Tibial artery (tissue), 4 donors: ENCODE results near the gene GRIK5.

Source experiments
- DNase-seq, 2 donors: peaks; one replicate each; pipeline ENCODE4 v3.0.0-alpha.2; 2019
- H3K27ac ChIP-seq, 2 donors: fragments of 200-600 bp; sonication (generic) in 1 of 2; 1 replicate in 1 of 2; 2 replicates in 1 of 2; pipeline ENCODE4 v1.5.1; 2018 to 2019; ENCODE audit warnings: mild to moderate bottlenecking in 1 of 2
- H3K27me3 ChIP-seq, 2 donors: fragments of 200-600 bp; sonication (generic) in 1 of 2; one replicate each; pipeline versions ENCODE4 v1.5.1 to v1.6.0; 2016 to 2019
- H3K36me3 ChIP-seq, 3 donors: fragments of 200-600 bp; sonication (generic) in 2 of 3; one replicate each; pipeline ENCODE4 v1.5.1; 2016 to 2019; ENCODE audit warnings: mild to moderate bottlenecking in 2 of 3
- H3K4me1 ChIP-seq, 4 donors: fragments of 200-600 bp; sonication (generic) in 2 of 4; 1 replicate in 3 of 4; 2 replicates in 1 of 4; pipeline ENCODE4 v1.5.1; 2016 to 2019
- H3K4me3 ChIP-seq, 2 donors: fragments of 200-600 bp; sonication (generic) in 1 of 2; 1 replicate in 1 of 2; 2 replicates in 1 of 2; pipeline ENCODE4 v1.5.1; 2018 to 2019; ENCODE audit warnings: mild to moderate bottlenecking in 2 of 2
- H3K9me3 ChIP-seq, 3 donors: fragments of 200-600 bp; sonication (generic) in 1 of 3; one replicate each; pipeline ENCODE4 v1.5.1; 2016 to 2019
- CTCF ChIP-seq, 2 experiments: fragments of 200-600 bp in 1 of 2; fragments of 450-650 bp in 1 of 2; IDR thresholded peaks; one replicate each; pipeline ENCODE4 v1.5.1; 2017 to 2019; ENCODE audit warnings: antibody characterized with exemption in 2 of 2, mild to moderate bottlenecking in 1 of 2, moderate library complexity in 1 of 2
- intact Hi-C: fragments of 100-400 bp; cut with DNase I; formaldehyde crosslinking; loops from one replicate; pipeline ENCODE4 v1.15.0; 2023; ENCODE audit warnings: low total_unique reads

Gene GRIK5

DNA sequence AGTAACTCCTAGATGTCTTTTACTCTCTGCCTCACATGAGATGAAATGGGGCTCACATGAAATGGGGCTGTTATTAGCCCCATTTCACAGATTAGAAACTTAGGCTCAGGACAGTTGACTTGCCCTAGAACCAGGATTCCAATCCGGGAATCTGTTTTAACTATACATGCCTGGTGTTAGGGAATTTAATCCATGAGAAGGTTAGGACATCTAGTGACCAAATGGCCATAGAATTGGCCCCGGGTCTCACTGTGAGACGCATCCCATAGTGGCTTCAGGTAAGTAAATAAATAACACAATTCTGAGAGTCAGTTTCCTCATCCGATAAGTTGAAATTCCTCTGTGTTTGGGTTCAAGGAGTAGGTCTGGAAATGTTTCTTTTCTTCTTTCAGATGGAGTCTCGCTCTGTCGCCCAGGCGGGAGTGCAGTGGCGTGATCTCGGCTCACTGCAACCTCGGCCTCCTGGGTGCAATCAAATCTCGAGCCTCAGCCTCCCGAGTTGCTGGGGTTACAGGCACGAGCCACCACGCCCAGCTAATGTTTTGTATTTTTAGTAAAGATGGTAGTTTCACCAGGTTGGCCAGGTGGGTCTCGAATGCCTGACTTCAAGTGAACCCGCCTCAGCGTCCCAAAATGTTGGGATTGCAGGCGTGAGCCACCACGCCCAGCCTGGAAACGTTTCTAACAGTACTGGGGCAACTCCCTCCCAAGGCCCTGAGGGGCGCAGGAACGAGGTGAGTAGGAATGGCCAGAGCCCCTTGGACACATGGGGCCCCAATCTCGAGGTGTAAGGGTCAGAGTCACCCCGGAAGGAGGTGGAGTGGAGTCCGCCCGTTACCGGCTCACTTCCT is 4.7 kb upstream of the GRIK5 start:
- Histone ChIP-seq H3K4me1 (peaks cover 0 to 39% (median 26%) of the 10 kb centered on the region in 4 donors), H3K27ac (peak overlapping the region; percentile 90 to 98), H3K36me3 (peaks cover 11 to 18% (median 13%) of the 10 kb centered on the region in 3 donors), H3K4me3 (peak overlapping the region; percentile 54 to 94), H3K9me3 (no peaks in the 10 kb centered on the region), H3K27me3 (no peaks in the 10 kb centered on the region)
- TF ChIP-seq CTCF (IDR thresholded peaks at IDR 0.05) = no peak
- no peak for DNase-seq
- intact Hi-C loops = no loop called here

DNA sequence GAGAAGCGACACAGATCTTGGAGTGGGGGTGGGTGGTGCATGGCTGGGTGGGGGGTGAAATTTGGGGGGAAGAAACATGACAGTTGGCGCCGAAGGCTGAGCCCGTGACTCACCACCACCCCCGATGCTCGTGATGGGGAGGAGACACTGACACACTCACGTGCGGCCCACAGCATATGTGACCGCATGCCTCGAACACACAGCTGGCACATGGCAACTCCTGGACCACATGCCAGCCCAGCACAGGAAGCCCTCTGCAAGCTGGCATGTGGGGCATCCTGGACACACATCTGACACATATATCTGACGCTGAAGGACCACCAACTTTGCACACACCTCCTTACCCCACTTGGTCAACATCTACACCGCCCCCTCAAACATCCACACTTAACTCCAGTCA is 1.2 kb upstream of the GRIK5 start:
- Histone ChIP-seq H3K4me1 (peaks cover 0 to 48% (median 26%) of the 10 kb centered on the region in 4 donors), H3K4me3 (no peak overlapping the region), H3K27ac (no peak overlapping the region), H3K27me3 (no peaks in the 10 kb centered on the region), H3K9me3 (no peaks in the 10 kb centered on the region), H3K36me3 (no peaks in the 10 kb centered on the region)
- intact Hi-C loops = no loop called here
- DNase-seq = no peak
- no peak for TF ChIP-seq CTCF (IDR thresholded peaks at IDR 0.05)

GRCh38 chr19:42068756-42069571 is 1.0 kb downstream of the GRIK5 start:
- no peaks in the 10 kb centered on the region for H3K27me3 ChIP-seq
- TF ChIP-seq CTCF (IDR thresholded peaks at IDR 0.05) = no peak
- H3K36me3 ChIP-seq = peaks cover 10 to 15% (median 11%) of the 10 kb centered on the region in 3 donors
- peaks cover 0 to 38% (median 20%) of the 10 kb centered on the region in 4 donors for H3K4me1 ChIP-seq
- H3K9me3 ChIP-seq = no peaks in the 10 kb centered on the region
- DNase-seq = no peak
- intact Hi-C loops = no loop called here
- H3K4me3 ChIP-seq = peak overlapping the region; percentile 56 to 63
- H3K27ac ChIP-seq = peak overlapping the region; percentile 74 to 87

- peaks cover 10 to 20% (median 12%) of the 10 kb centered on the region in 3 donors for H3K36me3 ChIP-seq
- intact Hi-C loops = no loop called here
- H3K27ac ChIP-seq = peak overlapping the region; percentile 74 to 87
- no peak for DNase-seq
- no peak for TF ChIP-seq CTCF (IDR thresholded peaks at IDR 0.05)
- H3K27me3 ChIP-seq = no peaks in the 10 kb centered on the region
- H3K4me3 ChIP-seq = peak overlapping the region; percentile 56 to 63
- H3K9me3 ChIP-seq = no peaks in the 10 kb centered on the region
- H3K4me1 ChIP-seq = peaks cover 0 to 38% (median 20%) of the 10 kb centered on the region in 4 donors
Observed at GRCh38 chr19:42068361-42068755, 1.6 kb downstream of the GRIK5 start.

GRCh38 chr19:42067315-42067888 is 2.6 kb downstream of the GRIK5 start:
- intact Hi-C loops = no loop called here
- TF ChIP-seq CTCF (IDR thresholded peaks at IDR 0.05) = no peak
- Histone ChIP-seq H3K36me3 (peaks cover 14 to 30% (median 21%) of the 10 kb centered on the region in 3 donors), H3K27ac (no peak overlapping the region), H3K9me3 (no peaks in the 10 kb centered on the region), H3K27me3 (no peaks in the 10 kb centered on the region), H3K4me3 (no peak overlapping the region), H3K4me1 (peaks cover 0 to 38% (median 20%) of the 10 kb centered on the region in 4 donors)
- no peak for DNase-seq
